H9 (cell line): ENCODE measurements around the gene IPO13. TPM values are rescaled to one million over a fixed set of nuclear protein-coding genes. Genes with fewer than 3 reads are reported as not detected.
A peak's percentile ranks its signal among the peaks of the same experiment; 100 is the strongest.

Source experiments
- DNase-seq: peaks from one replicate; pipeline ENCODE4 v3.0.0-alpha.2; 2017
- H2AFZ ChIP-seq: one replicate; pipeline ENCODE4 v1.6.1; 2013; ENCODE audit warnings: mild to moderate bottlenecking, low read length, control low read depth, moderate library complexity
- H2AK5ac ChIP-seq: 2 replicates; pipeline ENCODE4 v1.6.1; 2013; ENCODE audit warnings: low read length, control low read depth, mixed read lengths; ENCODE audit not compliant: insufficient read length
- H2BK120ac ChIP-seq: one replicate; pipeline ENCODE4 v1.6.1; 2013; ENCODE audit warnings: low read depth, mild to moderate bottlenecking, low read length, control low read depth, inconsistent platforms; ENCODE audit not compliant: poor library complexity, severe bottlenecking
- H2BK12ac ChIP-seq: 2 replicates; pipeline ENCODE4 v1.6.1; 2013; ENCODE audit warnings: low read length, control low read depth, mixed read lengths, low read depth; ENCODE audit not compliant: insufficient read length
- H2BK15ac ChIP-seq: 2 replicates; pipeline ENCODE4 v1.6.1; 2013; ENCODE audit warnings: low read depth, low read length, control low read depth
- H2BK20ac ChIP-seq: one replicate; pipeline ENCODE4 v1.6.1; 2013; ENCODE audit warnings: low read depth, mild to moderate bottlenecking, low read length, control low read depth, inconsistent platforms; ENCODE audit not compliant: poor library complexity, severe bottlenecking
- H2BK5ac ChIP-seq: 2 replicates; pipeline ENCODE4 v1.6.1; 2013; ENCODE audit warnings: low read length, control low read depth, mixed read lengths; ENCODE audit not compliant: insufficient read length
- H3K14ac ChIP-seq: 2 replicates; pipeline ENCODE4 v1.6.1; 2013; ENCODE audit warnings: low read length, control low read depth; ENCODE audit not compliant: insufficient read depth
- H3K18ac ChIP-seq: 2 replicates; pipeline ENCODE4 v1.6.1; 2013; ENCODE audit warnings: low read depth, mild to moderate bottlenecking, mixed read lengths, low read length, control low read depth; ENCODE audit not compliant: insufficient read length
- H3K23ac ChIP-seq: 2 replicates; pipeline ENCODE4 v1.6.1; 2013; ENCODE audit warnings: low read length, control low read depth, mixed read lengths, low read depth; ENCODE audit not compliant: insufficient read length
- H3K23me2 ChIP-seq: 2 replicates; pipeline ENCODE4 v1.6.1; 2013; ENCODE audit warnings: low read depth, mild to moderate bottlenecking, mixed read lengths, low read length, control low read depth; ENCODE audit not compliant: insufficient read length, poor library complexity, severe bottlenecking
- H3K27ac ChIP-seq: 2 replicates; pipeline ENCODE4 v1.5.1; 2013; ENCODE audit warnings: low read length, control low read depth, mixed read lengths, low read depth; ENCODE audit not compliant: insufficient read length
- H3K27me3 ChIP-seq: 2 replicates; pipeline ENCODE4 v1.6.1; 2013; ENCODE audit warnings: low read length, control low read depth, inconsistent platforms; ENCODE audit not compliant: insufficient read depth
- H3K4ac ChIP-seq: 2 replicates; pipeline ENCODE4 v1.6.1; 2013; ENCODE audit warnings: low read depth, mild to moderate bottlenecking, control low read depth, inconsistent platforms, low read length, moderate library complexity
- H3K4me1 ChIP-seq: 2 replicates; pipeline ENCODE4 v1.6.1; 2013; ENCODE audit warnings: low read length, control low read depth, inconsistent platforms; ENCODE audit not compliant: insufficient read depth
- H3K4me2 ChIP-seq: 2 replicates; pipeline ENCODE4 v1.6.1; 2013; ENCODE audit warnings: low read length, control low read depth, mixed read lengths; ENCODE audit not compliant: insufficient read length, insufficient read depth
- H3K56ac ChIP-seq: 2 replicates; pipeline ENCODE4 v1.6.1; 2013; ENCODE audit warnings: low read depth, mild to moderate bottlenecking, mixed read lengths, low read length, control low read depth; ENCODE audit not compliant: insufficient read length
- H3K79me1 ChIP-seq: 2 replicates; pipeline ENCODE4 v1.6.1; 2013; ENCODE audit warnings: low read depth, mild to moderate bottlenecking, moderate library complexity, low read length, control low read depth, inconsistent platforms; ENCODE audit not compliant: insufficient read depth, poor library complexity, severe bottlenecking
- H3K79me2 ChIP-seq: 2 replicates; pipeline ENCODE4 v1.6.1; 2013; ENCODE audit warnings: low read length, control low read depth, inconsistent platforms; ENCODE audit not compliant: insufficient read depth
- H3K9ac ChIP-seq: 2 replicates; pipeline ENCODE4 v1.6.1; 2013; ENCODE audit warnings: low read length, control low read depth, mixed read lengths; ENCODE audit not compliant: insufficient read length; ENCODE audit errors: extremely low read depth
- H3K9me3 ChIP-seq: one replicate; pipeline ENCODE4 v1.6.1; 2013; ENCODE audit warnings: low read depth, low read length, inconsistent platforms; ENCODE audit not compliant: control insufficient read depth
- H3T11ph ChIP-seq: one replicate; pipeline ENCODE4 v1.6.1; 2013; ENCODE audit warnings: mild to moderate bottlenecking, low read length, control low read depth, inconsistent platforms
- H4K20me1 ChIP-seq: one replicate; pipeline ENCODE4 v1.6.1; 2013; ENCODE audit not compliant: control insufficient read depth, insufficient read length, insufficient read depth
- H4K5ac ChIP-seq: 2 replicates; pipeline ENCODE4 v1.6.1; 2013; ENCODE audit warnings: low read depth, mild to moderate bottlenecking, mixed read lengths, low read length, control low read depth; ENCODE audit not compliant: insufficient read length
- H4K8ac ChIP-seq: replicated peaks from 2 replicates; pipeline ENCODE4 v1.6.1; 2013; ENCODE audit warnings: low read length, control low read depth, mixed read lengths, low read depth; ENCODE audit not compliant: insufficient read length
- H4K91ac ChIP-seq: 2 replicates; pipeline ENCODE4 v1.6.1; 2013; ENCODE audit warnings: low read depth, mild to moderate bottlenecking, moderate library complexity, mixed read lengths, low read length, control low read depth; ENCODE audit not compliant: insufficient read length
- H3K27ac Mint-ChIP-seq, 3 experiments: 2 replicates in 2 of 3; 3 replicates in 1 of 3; pipeline ENCODE4 v1.8.0; 2020 to 2021; ENCODE audit warnings: mixed read lengths in 3 of 3, mild to moderate bottlenecking in 1 of 3, moderate library complexity in 1 of 3
- H3K27me3 Mint-ChIP-seq: 2 replicates; pipeline ENCODE4 v1.8.0; 2021; ENCODE audit warnings: low read depth, mild to moderate bottlenecking, moderate library complexity, mixed read lengths
- H3K36me3 Mint-ChIP-seq, 3 experiments: 2 replicates in 2 of 3; 3 replicates in 1 of 3; pipeline ENCODE4 v1.8.0; 2020 to 2021; ENCODE audit warnings: low read depth in 3 of 3, mixed read lengths in 3 of 3; ENCODE audit not compliant: insufficient read depth in 1 of 3
- H3K4me1 Mint-ChIP-seq, 2 experiments: 2 replicates each; pipeline ENCODE4 v1.8.0; 2020; ENCODE audit warnings: mixed read lengths in 2 of 2
- H3K4me3 Mint-ChIP-seq, 2 experiments: 2 replicates in 1 of 2; 3 replicates in 1 of 2; pipeline ENCODE4 v1.8.0; 2020 to 2021; ENCODE audit warnings: mild to moderate bottlenecking in 2 of 2, mixed read lengths in 2 of 2, moderate library complexity in 1 of 2
- H3K9me3 Mint-ChIP-seq, 2 experiments: 2 replicates in 1 of 2; 3 replicates in 1 of 2; pipeline ENCODE4 v1.8.0; 2020; ENCODE audit warnings: mild to moderate bottlenecking in 2 of 2, mixed read lengths in 2 of 2, moderate library complexity in 1 of 2
- CTCF ChIP-seq: fragments of 200-600 bp; sonication (generic); conservative IDR thresholded peaks from 3 replicates; pipeline ENCODE4 v1.8.0; 2021; ENCODE audit warnings: antibody characterized with exemption, mild to moderate bottlenecking
- WGBS: extraction: QIAGEN DNeasy Blood & Tissue Kit; methylation state at CpG from one replicate; pipeline ENCODE4 v1.1.7; 2013; ENCODE audit warnings: missing lambda C conversion rate, low lambda C conversion rate, mixed read lengths; ENCODE audit not compliant: insufficient read length; ENCODE audit errors: extremely low coverage; 5-methylcytosine and 5-hydroxymethylcytosine counted together
- total RNA-seq: library from RNA; stranded (reverse); gene quantifications from 2 replicates; pipeline ENCODE4 v1.2.1, GENCODE V29; 2021

IPO13 gene
- total RNA-seq, 1 experiment from 2014 or later: 24.5 TPM

DNA sequence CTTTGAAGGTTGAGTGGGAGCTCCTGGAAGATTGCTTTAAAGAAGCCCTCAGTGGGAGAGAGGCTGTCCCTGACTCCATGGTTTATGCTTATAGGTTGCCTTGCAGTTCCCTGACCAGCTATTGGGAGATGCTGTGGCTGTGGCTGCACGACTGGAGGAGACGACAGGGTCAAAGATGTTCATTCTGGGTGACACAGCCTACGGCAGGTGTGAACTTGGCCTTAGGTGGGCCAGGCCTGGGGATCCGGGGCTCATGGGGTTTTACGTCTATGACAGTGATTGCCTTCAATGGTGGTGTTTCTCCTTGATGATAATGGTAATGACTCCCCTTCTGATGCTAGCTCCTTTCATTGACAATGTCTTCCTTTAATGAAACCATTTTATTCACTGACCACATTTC is 23.8 kb downstream of the IPO13 start:
- Histone ChIP-seq H3K9ac (peak overlapping the region; percentile 68), H3K79me2 (peaks cover 2% of the 10 kb centered on the region; the same call in 1 of the 2 replicates), H3K27ac (no peak overlapping the region), H3K4ac (no peak overlapping the region), H4K5ac (no peak overlapping the region), H4K8ac (no peak overlapping the region), H2BK120ac (no peak overlapping the region), H2AFZ (no peak overlapping the region), H3K56ac (no peak overlapping the region), H3K27me3 (no peaks in the 10 kb centered on the region), H2BK20ac (no peak overlapping the region), H3T11ph (no peak overlapping the region), H2AK5ac (no peak overlapping the region), H3K18ac (no peak overlapping the region), H3K14ac (no peak overlapping the region), H3K23ac (no peak overlapping the region), H2BK15ac (no peak overlapping the region), H3K23me2 (peaks cover 14% of the 10 kb centered on the region), H3K79me1 (peaks cover 4% of the 10 kb centered on the region), H3K4me2 (peak overlapping the region; percentile 81), H3K4me1 (no peaks in the 10 kb centered on the region; the same call in 1 of the 2 replicates), H2BK12ac (no peak overlapping the region), H2BK5ac (no peak overlapping the region), H3K9me3 (no peaks in the 10 kb centered on the region), H4K20me1 (no peaks in the 10 kb centered on the region), H4K91ac (no peak overlapping the region)
- no peak for DNase-seq
- peaks cover 10 to 31% (median 14%) of the 10 kb centered on the region in 3 experiments; a peak in 6 of 7 replicates for H3K36me3 Mint-ChIP-seq
- H3K27ac Mint-ChIP-seq: peak overlapping the region in 1 of 3 experiments; percentile 95; a peak in 1 of 7 replicates
- H3K9me3 Mint-ChIP-seq: no peaks in the 10 kb centered on the region
- H3K4me1 Mint-ChIP-seq: peaks cover 18 to 20% of the 10 kb centered on the region in 2 experiments
- no peak for TF ChIP-seq CTCF
- H3K4me3 Mint-ChIP-seq: peak overlapping the region; percentile 98 to 100
- peaks cover 1% of the 10 kb centered on the region for H3K27me3 Mint-ChIP-seq
- WGBS: no CpG with 5 or more reads among the region's 5 CpGs
